CD4-positive, alpha-beta T cell treated with Interleukin-10 for 1 hour (primary cell): Measurements from ENCODE around the gene C11orf65.

Experiments used
- DNase-seq: peaks from one replicate; pipeline ENCODE4 v3.0.0-alpha.2; 2020

The C11orf65 gene

DNA sequence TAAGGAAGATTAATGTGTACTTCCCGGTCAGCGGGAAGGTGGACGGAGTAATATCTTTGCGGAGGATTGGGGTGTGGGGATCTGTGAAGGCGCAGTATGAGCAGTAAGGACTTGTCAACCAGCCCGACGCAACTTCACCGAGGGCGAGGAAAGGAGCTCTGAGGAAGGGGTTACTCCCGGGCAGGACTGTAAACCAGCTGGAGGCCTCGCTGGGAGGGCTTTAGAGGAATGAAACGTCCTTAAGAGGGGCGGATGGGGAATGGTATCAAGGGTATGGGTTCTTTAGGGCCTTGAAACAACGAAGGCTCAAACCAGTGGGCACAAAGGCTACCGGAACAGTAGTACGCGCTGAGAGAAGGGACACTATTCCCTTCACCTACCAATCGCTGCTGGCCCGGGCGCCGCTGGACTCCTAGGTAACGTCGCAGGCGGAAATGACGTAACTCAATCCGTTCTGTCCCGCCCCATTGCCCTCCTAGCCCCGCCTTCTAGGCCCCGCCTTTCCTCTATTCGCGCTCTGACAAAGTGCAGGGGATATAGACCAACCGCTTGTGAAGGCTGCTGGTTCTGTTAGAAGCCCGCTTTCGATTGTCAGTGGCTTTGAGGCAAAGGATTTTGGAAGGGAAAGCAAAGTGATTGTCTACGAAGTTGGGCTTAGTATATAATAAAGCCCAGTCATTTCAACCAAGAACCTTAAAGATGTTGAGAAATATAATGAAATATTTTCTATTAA is at the start of gene C11orf65:
Gene C11orf65, minus strand, starts transcription at position 439 of the 733 bp plus-strand sequence. CDS start 5,970 bp downstream, outside the sequence.
- DNase-seq, result peak; percentile 98

DNA sequence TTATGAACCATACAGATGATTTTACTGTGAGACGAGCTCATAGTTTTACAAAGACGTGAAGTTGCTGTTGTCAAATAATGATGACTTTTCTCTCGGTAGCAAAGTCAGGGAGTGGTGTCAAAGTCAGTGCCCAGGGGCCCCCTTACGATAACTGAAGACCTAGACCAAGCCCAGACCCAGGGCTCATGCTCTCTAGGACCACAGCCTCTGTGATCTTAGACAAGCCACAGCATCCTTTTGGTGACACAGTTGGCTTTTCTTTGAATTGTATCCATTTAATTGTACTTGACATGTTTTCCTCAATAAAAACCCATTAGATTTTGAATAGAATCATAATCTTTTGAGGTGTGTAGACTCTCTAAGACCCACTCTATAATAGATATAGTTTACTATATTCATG is 48.8 kb upstream of the C11orf65 start:
- DNase-seq, result no peak

DNA sequence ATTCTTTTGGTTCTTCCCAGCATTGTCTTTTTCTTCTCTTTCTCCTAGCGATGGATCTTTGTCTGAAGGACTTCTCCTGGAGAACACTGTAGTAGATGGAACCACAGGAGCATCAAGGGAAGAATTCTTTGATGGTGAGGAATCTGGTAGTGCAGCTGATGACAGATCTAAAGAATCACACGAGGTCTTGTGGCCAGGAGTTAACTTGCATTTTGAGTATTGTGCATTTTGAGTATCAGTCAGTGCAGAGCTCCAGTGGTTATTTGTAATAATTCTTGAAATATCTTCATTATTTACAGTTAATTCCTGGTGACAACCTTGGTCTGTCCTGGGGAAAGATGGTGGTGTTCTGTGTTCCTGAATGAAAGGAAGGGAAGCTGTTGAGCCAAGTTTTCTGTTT is 45.4 kb upstream of the C11orf65 start:
- no peak for DNase-seq

GRCh38 chr11:108511851-108512474 is 44.6 kb upstream of the C11orf65 start:
- DNase-seq, result no peak

GRCh38 chr11:108508653-108509593 is 41.6 kb upstream of the C11orf65 start:
- no peak for DNase-seq

DNA sequence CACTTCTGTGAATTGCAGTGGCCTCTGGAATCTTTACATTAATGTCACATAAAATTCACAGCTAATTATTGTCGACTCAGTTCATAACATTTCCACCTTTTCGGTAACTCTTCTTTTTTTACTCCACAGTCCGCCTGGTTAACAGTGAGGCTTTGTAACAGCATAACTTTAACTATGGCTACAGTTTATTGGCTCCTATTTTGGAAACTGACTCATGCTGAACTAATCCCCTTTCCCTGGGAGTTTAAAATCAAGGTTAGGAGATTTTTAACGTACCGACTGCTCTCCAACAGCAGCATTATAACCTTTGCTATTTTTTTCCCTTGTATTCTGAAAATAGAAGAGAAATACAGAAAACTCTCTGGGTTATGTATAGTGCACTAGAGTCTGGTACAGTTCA is 34.1 kb upstream of the C11orf65 start:
- no peak for DNase-seq

GRCh38 chr11:108500721-108501120 is 33.4 kb upstream of the C11orf65 start:
- no peak for DNase-seq

GRCh38 chr11:108500169-108500568 is 32.8 kb upstream of the C11orf65 start:
- DNase-seq, result no peak

DNA sequence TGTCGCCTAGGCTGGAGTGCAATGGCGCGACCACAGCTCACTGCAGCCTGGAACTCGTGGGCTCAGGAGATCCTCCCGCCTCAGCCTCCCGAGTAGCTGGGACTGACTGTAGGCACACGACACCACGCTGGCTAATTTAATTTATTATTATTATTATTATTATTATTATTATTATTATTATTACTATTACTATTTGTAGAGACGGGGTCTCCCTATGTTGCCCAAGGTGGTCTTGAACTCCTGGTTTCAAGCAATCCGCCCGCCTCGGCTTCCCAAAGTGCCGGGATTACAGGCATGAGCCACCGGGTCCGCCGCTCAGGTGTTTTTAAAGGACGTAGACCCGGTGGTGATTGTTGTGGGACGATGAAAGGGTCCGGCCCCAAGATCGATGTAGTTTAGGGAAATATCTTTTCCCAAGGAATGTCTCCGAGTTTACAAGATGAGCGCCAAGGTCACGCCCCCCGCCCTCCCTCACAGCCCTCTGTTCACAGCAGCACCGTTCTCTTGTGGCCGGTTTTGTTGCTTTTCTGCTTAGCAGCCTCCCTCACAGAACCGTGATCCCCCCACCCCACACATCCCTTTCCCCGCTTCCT is 31.6 kb upstream of the C11orf65 start:
- no peak for DNase-seq

DNA sequence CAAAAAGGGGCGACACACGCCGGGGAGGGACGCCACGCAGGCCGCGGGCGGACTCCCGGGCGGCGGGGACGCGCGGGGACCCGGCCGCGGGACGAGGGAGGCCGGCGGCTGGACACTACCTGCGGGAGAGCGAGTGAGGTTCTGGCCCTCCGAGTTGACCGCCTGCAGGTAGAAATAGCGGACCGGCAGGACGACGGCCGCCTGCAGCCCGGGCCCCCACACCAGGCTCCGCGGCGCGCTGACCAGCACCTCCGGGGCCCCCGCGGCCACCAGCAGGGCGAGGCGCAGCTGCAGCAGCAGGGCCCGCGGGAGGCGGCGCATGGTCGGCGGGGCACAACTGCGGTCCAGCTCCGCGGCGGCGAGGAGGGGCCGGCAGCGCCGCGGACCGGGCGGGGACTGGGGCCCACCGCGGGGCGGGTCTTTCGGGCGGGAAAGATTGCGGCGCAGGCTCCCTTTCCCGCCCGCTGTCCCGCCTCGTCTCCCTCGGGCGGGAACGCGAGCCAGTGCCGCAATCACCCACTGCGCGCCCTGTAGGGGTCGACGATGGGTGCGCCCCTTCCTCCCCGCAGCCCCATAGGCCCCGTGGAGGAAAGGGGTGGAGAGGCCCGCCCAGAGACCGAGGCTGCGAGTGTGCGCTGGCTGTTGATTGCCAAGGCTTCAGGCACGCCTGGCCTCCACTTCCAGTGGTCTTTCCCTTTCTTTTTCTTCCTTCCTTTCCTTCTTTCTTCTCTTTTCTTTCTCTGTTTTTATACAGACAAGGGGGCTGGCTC is 30.9 kb upstream of the C11orf65 start, which contains the start of gene POGLUT3:
Gene POGLUT3, minus strand, starts transcription at position 339 of the 770 bp plus-strand sequence. Its CDS starts 18 bp downstream, at position 321.
- DNase-seq, result peak; percentile 48

- peak; percentile 78 for DNase-seq
Measured at GRCh38 chr11:108497317-108498045, 30.2 kb upstream of the C11orf65 start.

DNA sequence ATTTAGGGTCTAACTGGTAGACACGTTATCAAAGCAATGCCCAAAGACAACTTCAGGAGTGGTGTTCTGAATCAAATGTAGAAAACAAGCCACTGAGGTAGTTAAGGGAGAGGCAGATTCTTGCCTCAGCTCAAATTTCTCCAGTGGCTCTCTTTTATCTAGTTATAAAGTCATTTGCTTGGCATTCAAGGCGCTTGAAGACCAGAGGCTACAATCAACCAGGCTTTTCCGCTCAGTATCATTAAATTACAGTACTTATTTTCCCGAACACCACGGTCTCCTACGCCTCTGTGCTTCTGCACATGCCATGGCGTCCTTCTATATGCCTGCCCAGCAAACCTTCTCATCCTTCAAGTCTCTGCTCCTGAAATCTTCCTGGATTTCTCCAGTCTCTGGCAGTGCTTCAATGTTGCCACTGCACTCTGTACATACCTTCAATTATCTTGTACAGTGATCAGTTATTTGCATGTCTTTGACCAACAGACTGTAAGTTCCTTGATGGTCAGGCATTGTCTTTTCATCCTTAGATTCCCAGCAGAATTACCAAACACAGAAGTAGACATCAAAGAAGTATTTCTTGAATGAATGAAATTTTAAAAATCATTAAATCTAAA is 29.4 kb upstream of the C11orf65 start:
- no peak for DNase-seq

DNA sequence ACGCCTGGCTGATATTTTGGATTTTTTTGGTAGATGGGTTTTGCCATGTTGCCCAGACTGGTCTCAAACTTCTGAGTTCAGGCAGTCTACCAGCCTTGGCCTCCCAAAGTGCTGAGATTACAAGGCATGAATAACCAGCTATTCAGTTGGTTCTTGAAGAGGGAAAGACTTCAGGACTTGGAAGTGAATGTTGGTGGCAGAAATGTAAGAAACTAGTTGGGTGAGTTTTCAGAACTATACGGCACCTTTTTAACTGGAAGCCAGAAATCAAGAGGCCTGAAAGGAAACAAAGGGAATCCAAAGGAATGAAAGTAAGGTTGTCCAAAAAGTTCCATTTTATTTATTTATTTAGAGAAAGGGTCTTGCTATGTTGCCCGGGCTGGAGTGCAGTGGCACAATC is 28.0 kb upstream of the C11orf65 start:
- no peak for DNase-seq

DNA sequence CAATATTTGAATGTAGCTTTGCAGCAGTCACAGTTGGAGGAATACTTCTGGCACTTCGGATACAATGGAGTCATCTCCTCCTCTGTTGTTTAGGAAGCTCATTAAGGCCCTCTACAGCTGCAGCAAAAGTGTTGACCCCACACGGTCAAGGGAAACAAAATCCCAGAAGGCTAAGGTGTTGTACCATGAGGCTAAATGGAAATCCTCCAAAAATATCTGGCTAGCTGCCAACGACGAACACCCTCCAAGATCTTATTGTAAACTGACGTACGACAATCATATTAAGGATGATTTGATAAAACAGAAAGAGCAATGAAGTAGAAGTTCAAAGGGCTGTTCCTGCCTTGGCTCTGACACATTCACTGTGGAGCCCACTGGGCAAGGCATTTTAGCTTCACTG is 26.9 kb upstream of the C11orf65 start:
- DNase-seq, result no peak

DNA sequence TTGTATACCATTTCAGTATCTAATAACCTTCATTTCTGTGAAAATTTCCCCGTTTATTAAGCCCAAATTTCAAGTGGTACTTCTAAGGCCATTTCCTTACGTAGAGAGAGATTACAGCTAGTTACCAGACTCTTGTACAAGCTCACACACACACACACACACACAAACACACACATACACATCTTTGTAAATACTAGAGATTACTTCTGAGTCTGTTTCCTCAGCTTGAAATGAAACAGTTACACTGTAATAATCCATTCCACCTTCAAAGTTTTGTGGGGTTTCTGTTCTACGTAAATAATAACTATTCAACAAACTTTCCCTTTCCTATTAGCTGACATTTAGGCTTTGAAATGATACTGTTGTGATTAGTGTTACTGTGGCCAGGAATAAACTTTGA is 24.6 kb upstream of the C11orf65 start:
- no peak for DNase-seq

- no peak for DNase-seq
Measured at GRCh38 chr11:108486828-108487227, 19.5 kb upstream of the C11orf65 start.

DNA sequence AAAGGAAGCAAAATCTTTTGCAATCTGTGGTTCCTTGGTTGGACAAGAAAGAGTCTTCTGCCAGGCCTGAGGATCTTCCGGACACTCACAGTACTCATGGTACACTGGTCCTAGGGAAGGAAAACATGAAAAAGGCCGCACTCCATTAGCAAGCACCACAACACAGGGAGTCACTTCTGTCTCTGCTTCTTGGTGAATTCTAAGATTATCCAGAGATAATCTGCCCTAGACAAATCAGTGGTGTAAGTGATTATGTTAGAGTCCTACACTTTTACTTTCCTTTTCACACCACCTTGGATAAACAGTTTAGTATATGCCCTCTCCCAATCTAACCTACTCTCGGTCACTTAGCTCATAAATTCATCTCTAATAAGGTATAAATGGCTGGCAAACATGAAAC is 19.0 kb upstream of the C11orf65 start:
- no peak for DNase-seq

- no peak for DNase-seq
Measured at GRCh38 chr11:108483163-108483562, 15.8 kb upstream of the C11orf65 start.

- no peak for DNase-seq
Measured at GRCh38 chr11:108474664-108475463, 7.5 kb upstream of the C11orf65 start.

DNA sequence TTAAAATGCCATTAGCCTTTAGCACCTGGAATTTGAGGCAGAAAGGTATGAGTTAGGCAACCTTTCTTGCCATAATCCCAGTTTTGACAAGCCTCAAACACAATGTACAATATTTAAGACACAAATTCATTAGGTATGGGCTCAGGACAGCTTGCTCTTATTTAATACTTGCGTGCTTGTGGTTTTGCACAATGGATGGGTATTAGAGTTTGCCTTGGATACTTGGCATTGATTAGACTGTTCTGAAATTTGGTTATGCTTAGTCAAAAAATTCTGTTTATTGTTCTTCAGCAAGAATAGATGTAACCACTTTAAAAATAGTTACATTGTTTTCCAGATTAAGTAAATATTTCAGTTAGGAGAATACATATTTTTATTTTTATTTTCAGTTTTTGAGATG is 5.4 kb upstream of the C11orf65 start:
- no peak for DNase-seq
